Motor neuron (in vitro differentiated cells): ENCODE results near the gene ADAMTS15. TPM values are rescaled to one million over a fixed set of nuclear protein-coding genes. Genes with fewer than 3 reads are reported as not detected.

Source experiments
- ATAC-seq, 8 experiments: fragments of 200-7000 bp; cut with Tn5 transposase; replicated peaks in 6 of 8; 2 replicates each; pipeline ENCODE4 v1.8.0; 2021; ENCODE audit warnings: mild to moderate bottlenecking in 8 of 8, moderate library complexity in 8 of 8
- H3K27ac ChIP-seq, 2 donors: fragments of 250-450 bp; sonication (Bioruptor Pico); 2 replicates each; pipeline ENCODE4 v1.9.0; 2021; ENCODE audit warnings: antibody characterized with exemption in 2 of 2, mild to moderate bottlenecking in 2 of 2, moderate library complexity in 1 of 2
- H3K4me1 ChIP-seq, 2 donors: fragments of 250-450 bp; sonication (Bioruptor Pico); replicated peaks in 1 of 2; 2 replicates each; pipeline ENCODE4 v1.6.1; 2021; ENCODE audit warnings: antibody characterized with exemption in 2 of 2, mild to moderate bottlenecking in 2 of 2, moderate library complexity in 1 of 2
- H3K4me3 ChIP-seq, 5 donors: fragments of 250-450 bp; sonication (Bioruptor Pico); 2 replicates each; pipeline ENCODE4 v1.9.0; 2021; ENCODE audit warnings: antibody characterized with exemption in 5 of 5, mild to moderate bottlenecking in 5 of 5, moderate library complexity in 4 of 5
- WGBS, 10 experiments: fragments of 450-650 bp; shearing (Covaris generic); methylation state at CpG; one replicate each; pipeline ENCODE4 v1.0.0; 2022; 5-methylcytosine and 5-hydroxymethylcytosine counted together
- in situ Hi-C, 9 experiments: fragments of 400-800 bp; cut with MboI; loops; one replicate each; pipeline ENCODE4 v1.15.0; 2021; ENCODE audit warnings: low sequenced_read_pairs in 9 of 9, low pct_unique_long_range_greater_than_20kb in 2 of 9; ENCODE audit not compliant: unreplicated experiment in 9 of 9
- total RNA-seq, 8 experiments: library from RNA; unstranded; fragments of 300-600 nt; gene quantifications; 2 replicates each; pipeline versions ENCODE4 v1.2.3 to v1.2.4, GENCODE V29; 2022

The ADAMTS15 gene
- total RNA-seq, 8 experiments from 2014 or later = 0.52 to 55.3 (median 1.1) TPM

DNA sequence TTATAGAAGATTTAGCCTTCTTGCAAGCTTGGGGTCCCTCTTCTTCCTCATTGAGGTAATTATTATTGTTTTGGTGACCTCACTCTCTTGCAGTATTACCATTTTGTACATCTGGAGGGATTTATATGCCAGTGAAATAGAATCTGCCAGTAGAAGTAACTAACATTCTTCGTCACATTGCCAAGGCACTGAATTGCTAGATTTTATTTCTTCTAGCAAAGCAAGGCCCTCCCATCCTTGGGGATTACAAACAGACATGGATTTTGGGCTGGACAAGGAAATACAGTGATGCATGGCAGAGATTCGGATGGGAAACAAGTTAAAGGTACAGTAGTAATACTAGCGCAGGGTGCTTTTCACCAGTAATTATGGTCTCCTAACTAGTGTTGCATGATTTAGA lies 7.8 kb downstream of the ADAMTS15 start:
- Histone ChIP-seq H3K4me3 (no peak overlapping the region), H3K4me1 (no peaks in the 10 kb centered on the region), H3K27ac (no peak overlapping the region)
- no peak for ATAC-seq
- in situ Hi-C loops = no loop called here
- 33 to 100% (median 95%) methylated on average over 1 to 3 of the region's 3 CpGs; no CpG with 5 or more reads in 2 of the 10 experiments for WGBS, 10 experiments

DNA sequence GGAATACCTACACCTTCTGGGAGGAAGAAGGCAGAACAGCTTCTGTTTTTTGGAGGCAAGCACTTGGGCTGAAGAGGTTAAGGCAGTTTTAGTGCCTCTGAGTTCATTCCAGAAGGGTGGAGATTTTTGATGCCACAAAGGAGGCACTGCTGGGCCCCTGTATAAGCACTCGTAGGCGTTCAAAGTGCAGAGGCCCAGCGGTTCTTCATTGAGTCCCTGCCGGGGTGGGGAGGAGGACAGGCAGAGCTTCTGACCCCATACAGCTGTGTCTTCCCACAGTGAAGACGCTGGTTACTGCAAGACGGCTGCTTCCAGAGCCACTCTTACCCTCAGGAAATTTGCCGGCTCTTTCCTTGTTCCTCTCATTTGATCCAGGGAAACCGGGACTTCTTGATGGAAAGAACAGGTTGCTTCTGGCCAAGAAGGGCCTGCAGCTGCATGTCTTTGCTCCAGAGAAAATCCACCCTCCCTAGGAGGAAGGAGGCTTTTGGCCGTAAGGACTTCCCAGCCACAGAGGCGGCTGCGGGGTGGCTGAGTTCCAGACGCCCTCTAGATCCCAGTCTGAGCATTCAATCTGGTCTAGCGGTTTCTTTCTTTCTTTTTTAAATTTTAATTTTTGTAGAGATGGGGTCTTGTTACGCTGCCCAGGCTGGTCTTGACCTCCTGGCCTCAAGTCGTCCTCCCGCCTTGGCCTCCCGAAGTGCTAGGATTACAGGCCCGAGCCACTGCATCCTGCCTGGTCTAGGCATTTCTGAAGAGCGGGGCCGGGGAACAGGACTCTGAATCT lies 9.4 kb downstream of the ADAMTS15 start:
- Histone ChIP-seq H3K27ac (no peak overlapping the region), H3K4me3 (no peak overlapping the region), H3K4me1 (no peaks in the 10 kb centered on the region)
- in situ Hi-C loops = no loop called here
- ATAC-seq = peak in 2 of 8 experiments; percentile 6 to 23
- 14 to 100% (median 75%) methylated on average over 1 to 15 of the region's 20 CpGs; no CpG with 5 or more reads in 1 of the 10 experiments for WGBS, 10 experiments

DNA sequence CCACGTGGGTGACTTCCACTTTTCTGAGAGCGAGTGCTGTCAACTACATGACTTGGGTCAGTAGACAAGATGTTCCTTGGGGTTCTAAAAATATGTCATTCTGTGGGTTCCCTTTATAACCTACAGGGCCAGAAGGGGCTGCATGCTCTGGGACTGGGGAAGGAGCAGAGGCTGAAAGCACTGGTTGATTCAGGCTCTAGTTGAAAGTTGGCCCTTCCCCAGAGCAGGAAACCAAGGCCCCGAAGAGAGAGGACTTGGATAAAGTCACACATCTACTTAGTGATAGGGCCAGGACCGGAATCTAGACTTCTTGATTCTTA lies 9.9 kb downstream of the ADAMTS15 start:
- in situ Hi-C loops = no loop called here
- no peak overlapping the region for H3K27ac ChIP-seq
- no peak overlapping the region for H3K4me3 ChIP-seq
- 40 to 100% (median 80%) methylated on average over 1 to 4 of the region's 4 CpGs; no CpG with 5 or more reads in 5 of the 10 experiments for WGBS, 10 experiments
- no peaks in the 10 kb centered on the region for H3K4me1 ChIP-seq
- ATAC-seq = no peak

DNA sequence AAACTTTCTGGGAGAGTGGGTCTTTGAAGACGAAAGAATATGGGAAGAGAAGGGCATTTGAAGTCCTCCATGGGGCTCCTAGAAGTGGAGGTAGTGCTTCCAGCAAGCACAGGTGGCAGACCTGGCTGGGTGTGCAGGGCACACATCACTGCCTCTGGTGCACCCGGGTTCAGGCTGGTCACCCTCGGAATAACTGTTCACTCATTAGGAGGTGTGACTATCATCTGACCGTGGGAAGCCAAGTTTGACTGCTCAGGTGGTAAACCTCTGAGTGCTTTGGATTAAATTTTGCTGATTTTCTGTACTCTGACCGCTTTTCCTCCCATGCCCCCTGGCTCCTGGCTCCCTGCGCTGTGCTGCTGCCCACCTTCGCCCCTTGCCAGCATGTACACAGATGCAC lies 11.1 kb downstream of the ADAMTS15 start:
- WGBS, 10 experiments = 63 to 94% (median 86%) methylated on average over 1 to 3 of the region's 7 CpGs; no CpG with 5 or more reads in 5 of the 10 experiments
- Histone ChIP-seq H3K27ac (no peak overlapping the region), H3K4me1 (no peaks in the 10 kb centered on the region), H3K4me3 (no peak overlapping the region)
- in situ Hi-C loops = no loop called here
- no peak for ATAC-seq

DNA sequence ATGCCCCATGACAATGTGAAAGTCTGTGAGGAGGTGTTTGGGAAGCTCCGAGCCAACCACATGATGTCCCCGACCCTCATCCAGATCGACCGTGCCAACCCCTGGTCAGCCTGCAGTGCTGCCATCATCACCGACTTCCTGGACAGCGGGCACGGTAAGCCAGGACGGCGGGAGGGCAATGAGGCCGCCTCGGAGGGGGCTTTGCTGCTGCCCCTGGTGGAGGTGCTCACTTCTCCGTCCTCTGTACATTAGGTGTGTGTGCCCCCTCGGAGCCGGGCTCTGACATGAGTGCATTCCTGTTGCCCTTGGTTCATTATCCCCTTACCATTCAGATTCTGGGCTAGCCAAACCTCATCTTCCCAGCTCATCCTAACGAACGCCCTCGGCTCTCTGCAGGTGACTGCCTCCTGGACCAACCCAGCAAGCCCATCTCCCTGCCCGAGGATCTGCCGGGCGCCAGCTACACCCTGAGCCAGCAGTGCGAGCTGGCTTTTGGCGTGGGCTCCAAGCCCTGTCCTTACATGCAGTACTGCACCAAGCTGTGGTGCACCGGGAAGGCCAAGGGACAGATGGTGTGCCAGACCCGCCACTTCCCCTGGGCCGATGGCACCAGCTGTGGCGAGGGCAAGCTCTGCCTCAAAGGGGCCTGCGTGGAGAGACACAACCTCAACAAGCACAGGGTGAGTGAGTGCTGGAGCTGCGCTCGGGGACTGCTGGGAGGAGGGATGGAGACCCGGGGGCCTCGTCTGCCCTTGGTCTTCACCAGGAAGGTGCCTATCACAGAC lies 13.8 kb downstream of the ADAMTS15 start:
- no peak for ATAC-seq
- no peaks in the 10 kb centered on the region for H3K4me1 ChIP-seq
- H3K4me3 ChIP-seq = no peak overlapping the region
- in situ Hi-C loops = no loop called here
- WGBS, 10 experiments = 81 to 100% (median 89%) methylated on average over 1 to 10 of the region's 31 CpGs; no CpG with 5 or more reads in 3 of the 10 experiments
- H3K27ac ChIP-seq = no peak overlapping the region

DNA sequence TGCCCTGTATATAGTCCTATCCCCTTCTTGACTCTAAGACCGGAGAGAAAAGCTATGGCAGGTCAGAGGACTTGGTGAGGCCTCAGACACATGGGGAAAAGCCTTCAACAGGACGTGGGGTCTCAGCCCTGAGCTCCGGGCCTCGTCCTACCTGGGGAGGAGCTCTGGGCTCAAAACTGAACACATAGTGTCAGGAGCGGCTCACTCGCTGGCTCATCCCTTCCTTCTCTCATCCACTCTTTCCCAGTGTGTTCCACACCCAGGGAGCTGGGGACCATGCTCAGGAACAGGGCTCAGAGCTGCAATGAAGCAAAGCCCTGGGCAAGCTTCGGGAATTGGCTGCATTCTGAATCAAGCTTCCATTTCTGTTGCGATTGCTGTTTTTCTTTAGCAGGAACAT lies 14.5 kb downstream of the ADAMTS15 start:
- no peak overlapping the region for H3K27ac ChIP-seq
- WGBS, 10 experiments = 79 to 100% (median 90%) methylated on average over 1 to 7 of the region's 8 CpGs; no CpG with 5 or more reads in 4 of the 10 experiments
- in situ Hi-C loops = no loop called here
- ATAC-seq = no peak
- H3K4me3 ChIP-seq = no peak overlapping the region
- no peaks in the 10 kb centered on the region for H3K4me1 ChIP-seq

DNA sequence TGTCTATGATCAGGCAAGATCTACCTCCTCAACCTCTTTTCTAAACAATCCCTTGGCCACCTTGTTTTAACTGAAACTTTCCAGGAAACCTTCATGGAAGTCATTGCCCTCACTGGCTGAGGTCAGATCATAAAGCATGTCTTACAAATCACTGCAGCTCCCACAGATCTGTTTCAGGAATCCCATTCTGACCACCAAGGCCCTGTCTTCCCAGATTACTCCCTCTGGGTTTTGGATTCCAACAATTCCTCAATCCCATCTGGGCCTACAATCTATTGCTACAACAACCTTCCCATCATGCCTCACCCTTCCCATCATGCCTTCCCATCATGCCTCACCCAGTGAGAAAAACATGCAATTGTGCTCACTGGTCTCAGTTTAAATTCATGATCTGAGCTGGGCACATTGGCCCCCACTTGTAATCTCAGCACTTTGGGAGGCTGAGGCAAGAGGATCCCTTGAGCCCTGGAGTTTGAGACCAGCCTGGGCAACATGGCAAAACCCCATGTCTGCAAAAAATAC lies 15.9 kb downstream of the ADAMTS15 start:
- no peak for ATAC-seq
- in situ Hi-C loops = no loop called here
- no peak overlapping the region for H3K4me3 ChIP-seq
- no peak overlapping the region for H3K27ac ChIP-seq
- no peaks in the 10 kb centered on the region for H3K4me1 ChIP-seq

DNA sequence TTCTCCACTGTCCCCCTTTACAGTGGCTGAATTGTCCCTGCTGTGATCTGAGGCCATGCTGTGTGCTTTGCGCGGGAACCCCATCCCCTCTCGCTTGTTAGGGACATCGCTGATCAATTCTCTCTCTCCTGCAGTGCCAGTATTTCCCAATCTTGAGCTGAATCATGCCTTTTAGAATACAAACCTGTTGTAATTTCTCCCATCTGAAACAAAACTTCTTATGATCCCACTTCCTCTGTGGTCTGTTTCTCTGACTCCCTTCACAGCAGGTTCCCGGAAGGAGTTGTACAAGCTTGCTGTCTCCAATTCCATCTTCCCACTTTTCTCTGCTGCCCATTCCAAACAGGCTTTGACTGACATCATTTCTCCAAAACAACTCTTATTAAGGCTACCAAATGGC lies 16.8 kb downstream of the ADAMTS15 start:
- in situ Hi-C loops = no loop called here
- no peak overlapping the region for H3K4me3 ChIP-seq
- H3K27ac ChIP-seq = no peak overlapping the region
- no peaks in the 10 kb centered on the region for H3K4me1 ChIP-seq
- ATAC-seq = no peak
- 40 to 100% (median 92%) methylated on average over 1 to 5 of the region's 5 CpGs; no CpG with 5 or more reads in 3 of the 10 experiments for WGBS, 10 experiments

DNA sequence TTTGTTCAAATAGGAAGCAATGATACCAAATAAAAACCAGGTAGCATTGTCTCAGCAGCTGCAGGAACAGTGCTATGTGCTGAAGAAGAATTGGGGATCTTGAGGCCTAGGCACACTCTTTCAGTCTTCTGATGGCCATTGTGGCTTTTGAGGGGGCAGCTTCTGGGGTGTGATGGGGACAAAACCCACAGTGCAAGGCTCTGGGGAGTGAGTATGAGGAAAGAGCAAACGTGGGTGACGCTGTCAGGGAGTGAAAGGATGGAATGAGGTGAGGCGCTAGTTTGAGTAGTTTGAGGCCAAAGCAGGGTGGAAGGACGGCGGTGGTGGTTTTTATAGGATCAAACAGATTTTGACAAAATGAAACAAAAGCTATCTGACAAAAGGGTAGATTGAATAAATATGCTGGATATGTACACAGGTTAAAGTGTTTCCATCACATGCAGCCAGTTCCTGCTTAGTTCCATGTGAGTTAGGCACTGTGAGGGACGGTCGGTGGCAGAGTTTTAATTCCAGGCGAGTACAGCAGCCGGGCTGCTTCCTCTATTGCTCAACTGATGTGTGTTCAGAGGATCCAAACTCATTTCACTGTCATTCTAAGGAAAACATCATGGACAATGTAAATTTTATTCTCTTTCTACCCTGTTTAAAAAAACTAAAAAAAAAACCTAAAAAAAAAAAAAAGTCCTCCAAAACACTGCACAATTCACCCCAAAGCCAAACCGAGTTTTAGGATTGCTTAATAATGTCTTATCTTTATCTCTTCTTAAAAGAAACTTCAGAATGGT lies 18.9 kb downstream of the ADAMTS15 start:
- Histone ChIP-seq H3K4me1 (no peaks in the 10 kb centered on the region), H3K27ac (no peak overlapping the region), H3K4me3 (no peak overlapping the region)
- in situ Hi-C loops = no loop called here
- ATAC-seq = no peak
- 79 to 100% (median 88%) methylated on average over 2 to 9 of the region's 10 CpGs for WGBS, 10 experiments

DNA sequence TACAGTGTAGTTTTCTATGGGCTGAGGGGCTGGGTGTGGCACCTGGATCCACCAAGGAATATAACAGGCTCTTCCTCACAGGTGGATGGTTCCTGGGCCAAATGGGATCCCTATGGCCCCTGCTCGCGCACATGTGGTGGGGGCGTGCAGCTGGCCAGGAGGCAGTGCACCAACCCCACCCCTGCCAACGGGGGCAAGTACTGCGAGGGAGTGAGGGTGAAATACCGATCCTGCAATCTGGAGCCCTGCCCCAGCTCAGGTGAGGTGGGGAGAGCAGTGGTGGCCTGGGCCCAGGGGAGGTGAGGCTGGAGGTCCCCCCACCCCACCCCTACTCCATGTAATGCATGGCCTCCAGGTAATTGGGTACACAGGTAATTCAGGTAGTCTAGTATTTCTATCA lies 20.7 kb downstream of the ADAMTS15 start:
- no peak overlapping the region for H3K4me3 ChIP-seq
- in situ Hi-C loops = no loop called here
- H3K27ac ChIP-seq = no peak overlapping the region
- no peak for ATAC-seq
- no peaks in the 10 kb centered on the region for H3K4me1 ChIP-seq
- 60 to 89% (median 83%) methylated on average over 1 to 3 of the region's 6 CpGs; no CpG with 5 or more reads in 7 of the 10 experiments for WGBS, 10 experiments

DNA sequence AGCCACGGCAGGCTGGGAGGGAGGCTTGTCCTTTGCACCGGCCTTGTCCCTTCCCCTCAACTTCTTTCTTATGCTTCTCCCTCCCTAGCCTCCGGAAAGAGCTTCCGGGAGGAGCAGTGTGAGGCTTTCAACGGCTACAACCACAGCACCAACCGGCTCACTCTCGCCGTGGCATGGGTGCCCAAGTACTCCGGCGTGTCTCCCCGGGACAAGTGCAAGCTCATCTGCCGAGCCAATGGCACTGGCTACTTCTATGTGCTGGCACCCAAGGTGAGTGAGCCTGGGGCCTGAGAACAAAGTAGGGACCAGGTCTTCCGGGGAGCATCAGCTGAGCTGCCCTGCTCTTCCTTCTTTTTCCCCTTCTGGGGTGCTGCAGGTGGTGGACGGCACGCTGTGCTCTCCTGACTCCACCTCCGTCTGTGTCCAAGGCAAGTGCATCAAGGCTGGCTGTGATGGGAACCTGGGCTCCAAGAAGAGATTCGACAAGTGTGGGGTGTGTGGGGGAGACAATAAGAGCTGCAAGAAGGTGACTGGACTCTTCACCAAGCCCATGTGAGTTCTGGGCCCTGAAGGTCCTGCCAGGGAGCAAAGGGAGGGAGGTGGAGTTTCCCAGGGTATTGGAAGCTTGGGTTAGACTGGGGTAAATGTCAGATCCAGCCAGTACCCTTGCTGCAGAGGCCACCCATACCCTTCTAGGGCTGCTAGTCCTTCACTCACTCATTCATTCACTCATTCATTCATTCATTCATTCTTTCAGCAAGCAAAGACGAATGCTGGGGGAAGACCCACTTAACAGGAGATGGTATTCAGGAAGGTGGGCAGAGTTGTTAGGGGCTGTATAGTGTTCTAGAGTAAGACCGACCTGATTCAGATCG lies 22.6 kb downstream of the ADAMTS15 start:
- in situ Hi-C loops = no loop called here
- Histone ChIP-seq H3K4me3 (no peak overlapping the region), H3K4me1 (no peaks in the 10 kb centered on the region), H3K27ac (no peak overlapping the region)
- WGBS, 10 experiments = 79 to 100% (median 84%) methylated on average over 1 to 9 of the region's 20 CpGs; no CpG with 5 or more reads in 3 of the 10 experiments
- no peak for ATAC-seq

DNA sequence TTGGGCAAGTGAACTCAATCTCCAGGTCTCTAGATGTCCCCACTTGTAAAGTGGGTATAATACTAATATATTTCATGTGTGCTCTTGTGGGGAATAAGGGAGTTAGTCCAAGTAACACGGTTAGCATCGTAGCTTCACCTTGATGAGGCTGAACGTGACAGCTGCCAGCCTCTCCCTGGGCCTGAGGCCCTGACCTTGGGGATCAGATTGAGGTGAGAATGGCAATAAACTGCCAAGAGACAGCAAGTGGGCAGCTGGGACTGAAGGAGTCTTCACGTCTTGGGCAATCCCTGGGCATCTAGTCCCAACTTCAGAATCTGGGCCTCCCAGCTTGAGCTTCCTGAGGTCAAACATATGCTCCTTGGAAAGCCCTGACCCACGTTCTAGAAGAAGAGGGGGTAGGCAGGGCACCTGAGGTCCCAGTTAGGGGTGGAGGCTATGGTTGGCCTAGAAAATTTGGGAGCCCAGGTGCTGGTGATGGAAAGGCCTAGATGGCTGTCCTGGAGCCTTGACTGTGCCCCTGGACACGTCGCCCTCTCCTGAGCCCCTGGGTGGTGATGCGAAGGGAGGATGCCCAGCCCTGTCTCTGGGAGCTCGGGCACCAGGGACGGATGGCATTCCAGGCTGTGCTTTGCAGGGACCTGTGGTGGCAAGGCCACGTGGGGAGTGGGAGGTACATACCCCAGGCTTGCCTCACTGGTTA lies 23.4 kb downstream of the ADAMTS15 start:
- Histone ChIP-seq H3K4me3 (no peak overlapping the region), H3K4me1 (no peaks in the 10 kb centered on the region), H3K27ac (no peak overlapping the region)
- 33 to 88% (median 77%) methylated on average over 1 to 7 of the region's 11 CpGs; no CpG with 5 or more reads in 4 of the 10 experiments for WGBS, 10 experiments
- in situ Hi-C loops = no loop called here
- ATAC-seq = no peak
